Transverse colon (tissue), 4 donors: ENCODE measurements around the gene SLC2A4. TPM values are rescaled to one million over a fixed set of nuclear protein-coding genes. Genes with fewer than 3 reads are reported as not detected.

ENCODE experiments used
- DNase-seq: peaks from one replicate; pipeline ENCODE4 v3.0.0-alpha.2; 2019
- H3K27ac ChIP-seq, 4 donors: fragments of 200-600 bp; sonication (generic); 2 replicates each; pipeline ENCODE4 v1.5.1; 2016 to 2018; ENCODE audit warnings: inconsistent platforms in 4 of 4
- H3K27me3 ChIP-seq: fragments of 200-600 bp; sonication (generic); 2 replicates; pipeline ENCODE4 v1.5.1; 2017; ENCODE audit warnings: inconsistent platforms
- H3K36me3 ChIP-seq, 4 donors: fragments of 200-600 bp; sonication (generic); 2 replicates each; pipeline ENCODE4 v1.5.1; 2017 to 2019; ENCODE audit warnings: inconsistent platforms in 4 of 4
- H3K4me1 ChIP-seq, 4 donors: fragments of 200-600 bp; sonication (generic); 2 replicates each; pipeline ENCODE4 v1.5.1; 2017 to 2020; ENCODE audit warnings: inconsistent platforms in 4 of 4
- H3K4me3 ChIP-seq, 4 donors: fragments of 200-600 bp; sonication (generic); 1 replicate in 1 of 4; 2 replicates in 3 of 4; pipeline versions ENCODE4 v1.5.1 to v1.6.1; 2017 to 2019; ENCODE audit warnings: inconsistent platforms in 4 of 4
- H3K9me3 ChIP-seq, 2 donors: fragments of 200-600 bp; sonication (generic); 2 replicates each; pipeline ENCODE4 v1.5.1; 2017 to 2019; ENCODE audit warnings: inconsistent platforms in 2 of 2
- CTCF ChIP-seq, 5 experiments: fragments of 200-600 bp in 3 of 5; fragments of 450-650 bp in 2 of 5; sonication (generic) in 3 of 5; IDR thresholded peaks; 1 replicate in 2 of 5; 2 replicates in 3 of 5; pipeline ENCODE4 v1.5.1; 2016 to 2017; ENCODE audit warnings: antibody characterized with exemption in 5 of 5, inconsistent platforms in 3 of 5, mild to moderate bottlenecking in 2 of 5, moderate library complexity in 1 of 5
- EP300 ChIP-seq: sonication (generic); formaldehyde crosslinking; IDR thresholded peaks from one replicate; pipeline ENCODE4 v1.6.1; 2017; ENCODE audit warnings: antibody characterized with exemption, low read depth
- POLR2A ChIP-seq: fragments of 450-650 bp; IDR thresholded peaks from one replicate; pipeline ENCODE4 v1.6.1; 2016; ENCODE audit warnings: antibody characterized with exemption, mild to moderate bottlenecking, moderate library complexity
- POLR2AphosphoS5 ChIP-seq, 3 donors: sonication (generic); formaldehyde crosslinking; IDR thresholded peaks; one replicate each; pipeline ENCODE4 v1.6.1; 2016; ENCODE audit warnings: antibody characterized with exemption in 3 of 3
- WGBS, 2 donors: methylation state at CpG; one replicate each; pipeline ENCODE4 v1.1.5; 2018; ENCODE audit warnings: low coverage in 1 of 2; 5-methylcytosine and 5-hydroxymethylcytosine counted together
- in situ Hi-C, 4 donors: fragments of 200-750 bp; cut with MboI; loops; one replicate each; pipeline versions ENCODE4 v1.15.0 to v1.15.1; 2017; ENCODE audit warnings: low sequenced_read_pairs in 3 of 4, low pct_ligation_motif_present in 1 of 4, low pct_unique_long_range_greater_than_20kb in 1 of 4
- intact Hi-C: fragments of 100-400 bp; cut with DNase I; formaldehyde crosslinking; loops from one replicate; pipeline ENCODE4 v1.15.1; 2023; ENCODE audit warnings: low total_unique reads
- total RNA-seq, 4 donors: library from RNA; depleted of rRNA; stranded (reverse); fragments of >200 nt; gene quantifications; one replicate each; pipeline ENCODE4 v1.1.0, GENCODE V29; 2016

SLC2A4 gene
- total RNA-seq, 4 donors from 2014 or later, result 9.7 to 35.5 (median 20.3) TPM

- TF ChIP-seq POLR2AphosphoS5 (IDR thresholded peaks at IDR 0.05), result no peak
- no peak for TF ChIP-seq POLR2A
- no peak for TF ChIP-seq CTCF (IDR thresholded peaks at IDR 0.05)
- TF ChIP-seq EP300, result no peak
- Histone ChIP-seq H3K27ac (peak overlapping the region; percentile 95 to 100 (median 98)), H3K4me1 (peaks cover 14 to 42% (median 34%) of the 10 kb centered on the region in 4 donors), H3K9me3 (no peaks in the 10 kb centered on the region), H3K36me3 (peaks cover 0 to 20% (median 8%) of the 10 kb centered on the region in 4 donors), H3K27me3 (no peaks in the 10 kb centered on the region), H3K4me3 (peak overlapping the region in 3 of 4 donors; percentile 96 to 100 (median 98))
- WGBS, 2 donors, result 71% methylated on average over 7 of the region's 7 CpGs; no CpG with 5 or more reads in 1 of the 2 donors
- intact Hi-C loops (no loop called here), in situ Hi-C loops (loop anchor here in 1 of 4 donors (25.0 kb wide), 1 partner anchor 887 kb away; no protein-coding TSS in a partner anchor)
- DNase-seq, result no peak
Measured at GRCh38 chr17:7249830-7250229, 31.7 kb upstream of the SLC2A4 start.

- WGBS, 2 donors, result 0 to 2% methylated on average over 3 to 33 of the region's 55 CpGs
- intact Hi-C loops, result no loop called here
- DNase-seq, result peak; percentile 29
Measured at GRCh38 chr17:7250695-7251627, 30.6 kb upstream of the SLC2A4 start.

GRCh38 chr17:7251661-7252175 is 29.8 kb upstream of the SLC2A4 start, which contains the start of gene CTDNEP1:
Gene CTDNEP1 (minus strand): TSS chr17:7251734. CDS start chr17:7251296, 438 bp downstream.
- peaks cover 14 to 42% (median 34%) of the 10 kb centered on the region in 4 donors for H3K4me1 ChIP-seq
- DNase-seq, result peak; percentile 99
- H3K9me3 ChIP-seq, result no peaks in the 10 kb centered on the region
- in situ Hi-C loops, result no loop called here
- intact Hi-C loops, result no loop called here
- TF ChIP-seq POLR2AphosphoS5 (IDR thresholded peaks at IDR 0.05), result peak; percentile 72 to 84 (median 78)
- TF ChIP-seq EP300, result no peak
- TF ChIP-seq CTCF (IDR thresholded peaks at IDR 0.05), result no peak
- TF ChIP-seq POLR2A, result peak; percentile 55
- WGBS, 2 donors, result 2% methylated on average over 37 of the region's 41 CpGs; no CpG with 5 or more reads in 1 of the 2 donors
- no peaks in the 10 kb centered on the region for H3K27me3 ChIP-seq
- H3K4me3 ChIP-seq, result peak within 1 kb of the TSS; percentile 79 to 100 (median 97)
- peak within 1 kb of the TSS; percentile 95 to 100 (median 98) for H3K27ac ChIP-seq
- peaks cover 0 to 12% (median under 1%) of the 10 kb centered on the region in 4 donors for H3K36me3 ChIP-seq

More at GRCh38 chr17:7250695-7251627, 30.6 kb upstream of the SLC2A4 start:
- Histone ChIP-seq H3K36me3 (peaks cover 0 to 15% (median 4%) of the 10 kb centered on the region in 4 donors), H3K9me3 (no peaks in the 10 kb centered on the region), H3K4me1 (peaks cover 14 to 42% (median 34%) of the 10 kb centered on the region in 4 donors), H3K27ac (peak overlapping the region; percentile 95 to 100 (median 98)), H3K27me3 (no peaks in the 10 kb centered on the region), H3K4me3 (peak overlapping the region; percentile 79 to 100 (median 97))
- TF ChIP-seq EP300, result no peak
- TF ChIP-seq POLR2AphosphoS5 (IDR thresholded peaks at IDR 0.05), result no peak
- no peak for TF ChIP-seq CTCF (IDR thresholded peaks at IDR 0.05)
- peak; percentile 35 for TF ChIP-seq POLR2A
- in situ Hi-C loops, result no loop called here
